ENCODE results near the gene PKP4. TPM values are rescaled to one million over a fixed set of nuclear protein-coding genes. Genes with fewer than 3 reads are reported as not detected.
A peak's percentile ranks its signal among the peaks of the same experiment; 100 is the strongest.

The PKP4 gene
- total RNA-seq, 1 experiment from 2014 or later: 55.2 TPM

- Histone ChIP-seq H2AFZ (ENCODE audit: low read depth, low read length, poor library complexity, severe bottlenecking) (no peak overlapping the region), H3K4me3 (replicated peaks in 1 of 2; ENCODE audit: low read depth in 1 of 2, low read length in 2 of 2) (no peak overlapping the region), H3K27me3 (ENCODE audit: insufficient read depth, low read length) (no peaks in the 10 kb centered on the region), H3K9ac (ENCODE audit: low read length) (no peak overlapping the region), H3K79me2 (ENCODE audit: insufficient read depth, low read length) (no peaks in the 10 kb centered on the region), H3K9me3 (ENCODE audit: control insufficient read depth in 1 of 2, insufficient read depth in 1 of 2, low read depth in 1 of 2, low read length in 2 of 2) (no peaks in the 10 kb centered on the region), H3K4me1 (ENCODE audit: control insufficient read depth in 1 of 2, insufficient read depth in 2 of 2, low read length in 2 of 2) (no peaks in the 10 kb centered on the region), H4K20me1 (ENCODE audit: insufficient read depth) (no peaks in the 10 kb centered on the region), H3K9me2 (ENCODE audit: insufficient read depth) (no peaks in the 10 kb centered on the region), H3K27ac (ENCODE audit: low read depth, low read length) (no peak overlapping the region), H3K4me2 (ENCODE audit: low read length) (no peak overlapping the region), H3K36me3 (ENCODE audit: control insufficient read depth in 1 of 2, insufficient read depth in 2 of 2, low read length in 2 of 2) (peaks cover 0 to 2% of the 10 kb centered on the region in 2 experiments; a peak in 2 of 4 replicates)
- ChIA-PET CTCF (no interaction called here), RAD21 (ENCODE audit: low non-redundant PET in 1 of 2, low total read pairs in 2 of 2, uncharacterized antibody in 2 of 2, unreplicated experiment in 2 of 2) (no interaction called here), POLR2A (no interaction called here)
- no peak for DNase-seq (ENCODE audit: low read depth, low spot score)
- intact Hi-C loops (cut with micrococcal nuclease): no loop called here
- TF ChIP-seq ZNF274 (IDR thresholded peaks at IDR 0.05; ENCODE audit: low read depth, low read length): no peak
- TF ChIP-seq, protein P1, sequence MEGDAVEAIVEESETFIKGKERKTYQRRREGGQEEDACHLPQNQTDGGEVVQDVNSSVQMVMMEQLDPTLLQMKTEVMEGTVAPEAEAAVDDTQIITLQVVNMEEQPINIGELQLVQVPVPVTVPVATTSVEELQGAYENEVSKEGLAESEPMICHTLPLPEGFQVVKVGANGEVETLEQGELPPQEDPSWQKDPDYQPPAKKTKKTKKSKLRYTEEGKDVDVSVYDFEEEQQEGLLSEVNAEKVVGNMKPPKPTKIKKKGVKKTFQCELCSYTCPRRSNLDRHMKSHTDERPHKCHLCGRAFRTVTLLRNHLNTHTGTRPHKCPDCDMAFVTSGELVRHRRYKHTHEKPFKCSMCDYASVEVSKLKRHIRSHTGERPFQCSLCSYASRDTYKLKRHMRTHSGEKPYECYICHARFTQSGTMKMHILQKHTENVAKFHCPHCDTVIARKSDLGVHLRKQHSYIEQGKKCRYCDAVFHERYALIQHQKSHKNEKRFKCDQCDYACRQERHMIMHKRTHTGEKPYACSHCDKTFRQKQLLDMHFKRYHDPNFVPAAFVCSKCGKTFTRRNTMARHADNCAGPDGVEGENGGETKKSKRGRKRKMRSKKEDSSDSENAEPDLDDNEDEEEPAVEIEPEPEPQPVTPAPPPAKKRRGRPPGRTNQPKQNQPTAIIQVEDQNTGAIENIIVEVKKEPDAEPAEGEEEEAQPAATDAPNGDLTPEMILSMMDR (IDR thresholded peaks at IDR 0.05 in 2 of 3, conservative IDR thresholded peaks at IDR 0.05 in 1 of 3; ENCODE audit: borderline replicate concordance in 1 of 3, insufficient read depth in 1 of 3, low read depth in 2 of 3, low read length in 2 of 3): 0 out of 6 replicates have a peak, but pooled peaks of 1 of the 3 experiments have one; percentile 7
- BruUV-seq (replicated peaks): no TSS peak
- no peak for ATAC-seq
Observed at GRCh38 chr2:158546412-158547144, 89.8 kb downstream of the PKP4 start.

- TF ChIP-seq ZBTB33 (IDR thresholded peaks at IDR 0.05; ENCODE audit: extremely low read depth, insufficient replicate concordance, low read length) (no peak), FOSL1 (IDR thresholded peaks at IDR 0.05; ENCODE audit: low read depth) (no peak), YY1 (IDR thresholded peaks at IDR 0.05; ENCODE audit: extremely low read depth, insufficient replicate concordance, low read depth, low read length) (no peak), SP1 (IDR thresholded peaks at IDR 0.05; ENCODE audit: low read depth) (no peak), SIN3A (IDR thresholded peaks at IDR 0.05; ENCODE audit: low read depth) (no peak), CBX3 (IDR thresholded peaks at IDR 0.05; ENCODE audit: low read depth) (no peak), ZFX (IDR thresholded peaks at IDR 0.05) (no peak), ELF1 (IDR thresholded peaks at IDR 0.05; ENCODE audit: borderline replicate concordance, low read depth) (no peak), POLR2A (IDR thresholded peaks at IDR 0.05; ENCODE audit: borderline replicate concordance, extremely low read depth, insufficient read depth, insufficient read length) (no peak)
- TF ChIP-seq, protein P1 (IDR thresholded peaks at IDR 0.05 in 2 of 3, conservative IDR thresholded peaks at IDR 0.05 in 1 of 3; ENCODE audit: borderline replicate concordance in 1 of 3, insufficient read depth in 1 of 3, low read depth in 2 of 3, low read length in 2 of 3): no peak
- Histone ChIP-seq H3K27me3 (ENCODE audit: insufficient read depth, low read length) (no peaks in the 10 kb centered on the region), H3K27ac (ENCODE audit: low read depth, low read length) (no peak overlapping the region), H3K9ac (ENCODE audit: low read length) (no peak overlapping the region), H4K20me1 (ENCODE audit: insufficient read depth) (no peaks in the 10 kb centered on the region), H3K79me2 (ENCODE audit: insufficient read depth, low read length) (no peaks in the 10 kb centered on the region), H3K36me3 (ENCODE audit: control insufficient read depth in 1 of 2, insufficient read depth in 2 of 2, low read length in 2 of 2) (peaks cover 0 to 2% of the 10 kb centered on the region in 2 experiments; a peak in 2 of 4 replicates), H3K4me1 (ENCODE audit: control insufficient read depth in 1 of 2, insufficient read depth in 2 of 2, low read length in 2 of 2) (no peaks in the 10 kb centered on the region), H3K4me3 (replicated peaks in 1 of 2; ENCODE audit: low read depth in 1 of 2, low read length in 2 of 2) (no peak overlapping the region), H3K9me2 (ENCODE audit: insufficient read depth) (no peaks in the 10 kb centered on the region), H3K4me2 (ENCODE audit: low read length) (no peak overlapping the region), H2AFZ (ENCODE audit: low read depth, low read length, poor library complexity, severe bottlenecking) (no peak overlapping the region), H3K9me3 (ENCODE audit: control insufficient read depth in 1 of 2, insufficient read depth in 1 of 2, low read depth in 1 of 2, low read length in 2 of 2) (no peaks in the 10 kb centered on the region)
- BruUV-seq (replicated peaks): no TSS peak
- intact Hi-C loops (cut with micrococcal nuclease): no loop called here
- ATAC-seq (no peak), DNase-seq (ENCODE audit: low read depth, low spot score) (no peak)
- RAD21 ChIA-PET (ENCODE audit: low non-redundant PET in 1 of 2, low total read pairs in 2 of 2, uncharacterized antibody in 2 of 2, unreplicated experiment in 2 of 2): no interaction called here
- POLR2A ChIA-PET: no interaction called here
- CTCF ChIA-PET: no interaction called here
Observed at GRCh38 chr2:158553257-158553656, 96.5 kb downstream of the PKP4 start.

Data from HCT116 (cell line).